Neural cell (in vitro differentiated cells): Measurements from ENCODE around the gene UBE2O. TPM values are rescaled to one million over a fixed set of nuclear protein-coding genes. Genes with fewer than 3 reads are reported as not detected.

Experiments used
- H2AFZ ChIP-seq: fragments of 200-600, 300-800 bp; sonication (generic), shearing (Covaris generic); 2 replicates; pipeline ENCODE4 v1.6.0; 2014; ENCODE audit warnings: low read depth, mild to moderate bottlenecking, antibody characterized with exemption, low read length, moderate library complexity
- H3F3A ChIP-seq: fragments of 200-600 bp; shearing (Covaris generic); 2 replicates; pipeline ENCODE4 v1.6.1; 2016; ENCODE audit warnings: mild to moderate bottlenecking, moderate library complexity, mixed read lengths, antibody characterized with exemption, low read length; ENCODE audit not compliant: insufficient read depth, poor library complexity, severe bottlenecking
- H3K27ac ChIP-seq: fragments of 200-600, 300-800 bp; sonication (generic), shearing (Covaris generic); 2 replicates; pipeline ENCODE4 v1.5.1; 2014; ENCODE audit warnings: mild to moderate bottlenecking, low read length, moderate library complexity
- H3K27me3 ChIP-seq: fragments of 300-800, 200-600 bp; sonication (generic), shearing (Covaris generic); 2 replicates; pipeline ENCODE4 v1.6.0; 2014; ENCODE audit warnings: mild to moderate bottlenecking, low read depth, low read length, moderate library complexity; ENCODE audit not compliant: insufficient read depth
- H3K36me3 ChIP-seq: fragments of 300-800, 200-600 bp; sonication (generic), shearing (Covaris generic); 2 replicates; pipeline ENCODE4 v1.5.1; 2014; ENCODE audit warnings: mild to moderate bottlenecking, antibody characterized with exemption, low read length, moderate library complexity; ENCODE audit not compliant: insufficient read depth
- H3K4me2 ChIP-seq: fragments of 300-800, 200-600 bp; sonication (generic), shearing (Covaris generic); 2 replicates; pipeline ENCODE4 v1.6.0; 2014; ENCODE audit warnings: mild to moderate bottlenecking, low read length
- H3K4me3 ChIP-seq: fragments of 300-800, 200-600 bp; sonication (generic), shearing (Covaris generic); 2 replicates; pipeline ENCODE4 v1.5.1; 2014; ENCODE audit warnings: mild to moderate bottlenecking, low read length, moderate library complexity
- H3K79me2 ChIP-seq: fragments of 200-600 bp; shearing (Covaris generic); replicated peaks from 2 replicates; pipeline ENCODE4 v1.6.0; 2014; ENCODE audit warnings: mild to moderate bottlenecking, low read length, moderate library complexity; ENCODE audit not compliant: insufficient read depth
- H3K9ac ChIP-seq: fragments of 300-800, 200-600 bp; sonication (generic), shearing (Covaris generic); 2 replicates; pipeline ENCODE4 v1.6.1; 2016; ENCODE audit warnings: mild to moderate bottlenecking, low read length, mixed read lengths
- H3K9me2 ChIP-seq: fragments of 200-600 bp; shearing (Covaris generic); 2 replicates; pipeline ENCODE4 v1.6.1; 2016; ENCODE audit warnings: mild to moderate bottlenecking, low read length, mixed read lengths; ENCODE audit not compliant: insufficient read depth
- H3K9me3 ChIP-seq: fragments of 200-600, 300-800 bp; sonication (generic), shearing (Covaris generic); 2 replicates; pipeline ENCODE4 v1.6.1; 2016; ENCODE audit warnings: mild to moderate bottlenecking, mixed run types, low read length, moderate library complexity, mixed read lengths
- H4K20me1 ChIP-seq: fragments of 200-600 bp; shearing (Covaris generic); 2 replicates; pipeline ENCODE4 v1.6.1; 2016; ENCODE audit warnings: mild to moderate bottlenecking, mixed run types; ENCODE audit not compliant: insufficient read depth
- EP300 ChIP-seq: fragments of 450-650 bp; conservative IDR thresholded peaks from 2 replicates; pipeline ENCODE4 v1.6.1; 2014; ENCODE audit warnings: antibody characterized with exemption, mild to moderate bottlenecking, moderate library complexity; ENCODE audit not compliant: poor library complexity, severe bottlenecking
- EZH2 ChIP-seq: fragments of 200-600, 300-800 bp; shearing (Covaris generic), sonication (generic); IDR thresholded peaks from 2 replicates; pipeline ENCODE4 v1.6.1; 2014; ENCODE audit warnings: antibody characterized with exemption, low read length, borderline replicate concordance, mild to moderate bottlenecking; ENCODE audit not compliant: insufficient read depth, poor library complexity, severe bottlenecking
- MXI1 ChIP-seq: fragments of 450-650 bp; conservative IDR thresholded peaks from 2 replicates; pipeline ENCODE4 v1.6.1; 2014; ENCODE audit warnings: antibody characterized with exemption, mild to moderate bottlenecking; ENCODE audit not compliant: poor library complexity, severe bottlenecking
- POLR2AphosphoS5 ChIP-seq: IDR thresholded peaks from 2 replicates; pipeline ENCODE4 v1.6.1; 2012
- RAD21 ChIP-seq: fragments of 450-650 bp; conservative IDR thresholded peaks from 2 replicates; pipeline ENCODE4 v1.6.1; 2014; ENCODE audit warnings: antibody characterized with exemption, mild to moderate bottlenecking, moderate library complexity
- SMC3 ChIP-seq: fragments of 450-650 bp; conservative IDR thresholded peaks from 2 replicates; pipeline ENCODE4 v1.6.1; 2014; ENCODE audit warnings: antibody characterized with exemption, mild to moderate bottlenecking, moderate library complexity; ENCODE audit not compliant: poor library complexity
- TAF1 ChIP-seq: IDR thresholded peaks from 2 replicates; pipeline ENCODE4 v1.6.1; 2012; ENCODE audit warnings: low read depth
- polyA plus RNA-seq: library from polyadenylated mRNA; depleted of rRNA; stranded (reverse); fragments of >200 nt; gene quantifications from 2 replicates; pipeline ENCODE4 v1.2.3, GENCODE V29; 2014
- TF ChIP-seq, protein P1 (sequence below): IDR thresholded peaks from 2 replicates; pipeline ENCODE4 v1.6.1; 2012; ENCODE audit warnings: borderline replicate concordance
- TF ChIP-seq, protein P2 (sequence below): fragments of 450-650 bp; IDR thresholded peaks from 2 replicates; pipeline ENCODE4 v1.5.1; 2014; ENCODE audit warnings: antibody characterized with exemption, mild to moderate bottlenecking, moderate library complexity; ENCODE audit not compliant: poor library complexity, severe bottlenecking

The UBE2O gene
- polyA plus RNA-seq, 1 donor from 2014 or later = 28.0 TPM

DNA sequence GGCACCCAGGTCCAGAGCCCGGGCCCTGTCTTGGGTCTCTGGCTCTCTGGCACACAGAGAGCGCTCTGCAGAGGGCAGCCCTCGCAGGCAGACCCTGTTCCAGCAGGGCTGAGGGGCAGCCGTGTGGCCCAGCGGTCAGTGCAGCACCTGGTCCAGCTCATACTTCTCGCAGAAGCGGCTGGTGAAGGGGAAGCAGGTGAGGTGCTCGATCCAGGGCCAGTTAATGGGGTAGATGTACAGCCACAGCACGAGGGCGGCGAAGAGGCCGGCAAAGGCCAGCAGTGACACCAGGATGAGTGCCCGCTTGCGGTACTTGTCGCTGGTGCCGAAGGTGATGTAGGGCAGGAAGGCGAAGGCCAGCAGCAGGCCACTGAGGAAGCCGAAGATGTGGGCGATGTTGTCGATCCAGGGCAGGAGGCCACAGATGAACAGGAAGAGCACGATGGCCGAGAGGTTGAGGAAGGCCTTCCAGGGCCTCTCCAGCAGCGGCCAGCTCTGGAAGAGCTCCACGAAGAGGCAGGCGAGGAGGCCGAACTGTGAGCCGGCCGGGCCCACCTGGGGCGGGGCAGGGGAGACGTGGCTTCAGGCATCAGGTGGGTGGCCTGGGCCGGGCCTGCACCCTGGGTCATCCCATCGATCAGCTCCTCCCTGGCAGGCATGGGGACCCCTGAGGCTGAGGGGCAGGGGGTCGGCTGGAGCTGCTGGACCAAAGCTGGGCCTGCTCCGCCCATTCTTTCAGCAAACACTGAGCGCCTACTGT, 18.7 kb upstream of the UBE2O start:
- Histone ChIP-seq H2AFZ (no peak overlapping the region), H3K9ac (no peak overlapping the region), H3K36me3 (no peaks in the 10 kb centered on the region), H3K4me2 (no peak overlapping the region), H3K4me3 (no peak overlapping the region), H3K9me2 (no peaks in the 10 kb centered on the region), H3K27ac (no peak overlapping the region), H3K27me3 (no peaks in the 10 kb centered on the region), H3F3A (no peaks in the 10 kb centered on the region), H3K9me3 (no peaks in the 10 kb centered on the region), H4K20me1 (no peaks in the 10 kb centered on the region), H3K79me2 (no peaks in the 10 kb centered on the region)
- TF ChIP-seq SMC3 (no peak), EZH2 (no peak), RAD21 (no peak), POLR2AphosphoS5 (no peak), EP300 (no peak), TAF1 (no peak), MXI1 (no peak)
- TF ChIP-seq, protein P1, sequence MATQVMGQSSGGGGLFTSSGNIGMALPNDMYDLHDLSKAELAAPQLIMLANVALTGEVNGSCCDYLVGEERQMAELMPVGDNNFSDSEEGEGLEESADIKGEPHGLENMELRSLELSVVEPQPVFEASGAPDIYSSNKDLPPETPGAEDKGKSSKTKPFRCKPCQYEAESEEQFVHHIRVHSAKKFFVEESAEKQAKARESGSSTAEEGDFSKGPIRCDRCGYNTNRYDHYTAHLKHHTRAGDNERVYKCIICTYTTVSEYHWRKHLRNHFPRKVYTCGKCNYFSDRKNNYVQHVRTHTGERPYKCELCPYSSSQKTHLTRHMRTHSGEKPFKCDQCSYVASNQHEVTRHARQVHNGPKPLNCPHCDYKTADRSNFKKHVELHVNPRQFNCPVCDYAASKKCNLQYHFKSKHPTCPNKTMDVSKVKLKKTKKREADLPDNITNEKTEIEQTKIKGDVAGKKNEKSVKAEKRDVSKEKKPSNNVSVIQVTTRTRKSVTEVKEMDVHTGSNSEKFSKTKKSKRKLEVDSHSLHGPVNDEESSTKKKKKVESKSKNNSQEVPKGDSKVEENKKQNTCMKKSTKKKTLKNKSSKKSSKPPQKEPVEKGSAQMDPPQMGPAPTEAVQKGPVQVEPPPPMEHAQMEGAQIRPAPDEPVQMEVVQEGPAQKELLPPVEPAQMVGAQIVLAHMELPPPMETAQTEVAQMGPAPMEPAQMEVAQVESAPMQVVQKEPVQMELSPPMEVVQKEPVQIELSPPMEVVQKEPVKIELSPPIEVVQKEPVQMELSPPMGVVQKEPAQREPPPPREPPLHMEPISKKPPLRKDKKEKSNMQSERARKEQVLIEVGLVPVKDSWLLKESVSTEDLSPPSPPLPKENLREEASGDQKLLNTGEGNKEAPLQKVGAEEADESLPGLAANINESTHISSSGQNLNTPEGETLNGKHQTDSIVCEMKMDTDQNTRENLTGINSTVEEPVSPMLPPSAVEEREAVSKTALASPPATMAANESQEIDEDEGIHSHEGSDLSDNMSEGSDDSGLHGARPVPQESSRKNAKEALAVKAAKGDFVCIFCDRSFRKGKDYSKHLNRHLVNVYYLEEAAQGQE = no peak
- TF ChIP-seq, protein P2, sequence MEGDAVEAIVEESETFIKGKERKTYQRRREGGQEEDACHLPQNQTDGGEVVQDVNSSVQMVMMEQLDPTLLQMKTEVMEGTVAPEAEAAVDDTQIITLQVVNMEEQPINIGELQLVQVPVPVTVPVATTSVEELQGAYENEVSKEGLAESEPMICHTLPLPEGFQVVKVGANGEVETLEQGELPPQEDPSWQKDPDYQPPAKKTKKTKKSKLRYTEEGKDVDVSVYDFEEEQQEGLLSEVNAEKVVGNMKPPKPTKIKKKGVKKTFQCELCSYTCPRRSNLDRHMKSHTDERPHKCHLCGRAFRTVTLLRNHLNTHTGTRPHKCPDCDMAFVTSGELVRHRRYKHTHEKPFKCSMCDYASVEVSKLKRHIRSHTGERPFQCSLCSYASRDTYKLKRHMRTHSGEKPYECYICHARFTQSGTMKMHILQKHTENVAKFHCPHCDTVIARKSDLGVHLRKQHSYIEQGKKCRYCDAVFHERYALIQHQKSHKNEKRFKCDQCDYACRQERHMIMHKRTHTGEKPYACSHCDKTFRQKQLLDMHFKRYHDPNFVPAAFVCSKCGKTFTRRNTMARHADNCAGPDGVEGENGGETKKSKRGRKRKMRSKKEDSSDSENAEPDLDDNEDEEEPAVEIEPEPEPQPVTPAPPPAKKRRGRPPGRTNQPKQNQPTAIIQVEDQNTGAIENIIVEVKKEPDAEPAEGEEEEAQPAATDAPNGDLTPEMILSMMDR = no peak

DNA sequence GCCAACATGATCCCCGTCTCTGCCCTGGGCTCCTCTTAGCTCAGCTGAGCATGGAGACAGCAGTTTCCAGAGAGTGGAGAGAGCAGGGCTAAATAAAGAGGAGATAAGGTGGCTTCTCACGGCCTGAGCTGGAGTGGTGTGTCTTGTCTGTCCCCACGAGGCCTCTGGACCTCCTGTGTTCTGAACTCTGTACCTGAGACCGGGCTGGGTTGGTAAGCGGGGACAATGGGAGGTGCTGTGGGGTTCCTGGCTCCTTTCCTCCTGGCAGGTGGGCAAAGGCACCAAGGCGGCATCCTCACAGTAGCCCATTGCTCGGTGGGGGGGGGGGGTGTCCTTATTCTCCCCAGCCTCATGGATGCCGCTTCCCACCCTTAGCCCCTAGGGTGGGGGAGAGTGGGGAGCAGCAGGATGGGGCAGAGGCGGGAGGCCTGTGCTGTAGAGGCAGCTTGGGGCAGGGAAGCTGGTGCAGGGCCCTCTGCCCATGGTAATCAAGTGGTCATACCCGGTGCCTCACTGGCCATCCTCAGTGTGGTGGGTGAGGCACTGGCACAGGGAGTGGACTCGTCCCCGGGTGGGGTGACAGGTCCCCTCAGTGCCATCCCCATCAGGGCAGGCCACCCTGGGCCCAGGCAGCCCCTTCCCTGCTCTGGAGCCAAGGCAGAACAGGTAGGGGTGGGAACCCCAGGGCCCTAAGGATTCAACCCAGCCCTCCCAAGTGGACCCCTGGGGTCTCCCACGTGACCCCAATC, 17.2 kb upstream of the UBE2O start:
- TF ChIP-seq RAD21 (no peak), EZH2 (no peak), EP300 (no peak), TAF1 (no peak), SMC3 (no peak), MXI1 (no peak), POLR2AphosphoS5 (no peak)
- TF ChIP-seq, protein P1 = no peak
- TF ChIP-seq, protein P2 = no peak
- no peak overlapping the region for H2AFZ ChIP-seq

More for the DNA sequence above, 17.2 kb upstream of the UBE2O start:
- H3K9me3 ChIP-seq = no peaks in the 10 kb centered on the region
- no peaks in the 10 kb centered on the region for H3F3A ChIP-seq
- no peak overlapping the region for H3K27ac ChIP-seq
- H3K79me2 ChIP-seq = no peaks in the 10 kb centered on the region
- no peaks in the 10 kb centered on the region for H3K9me2 ChIP-seq
- H3K4me3 ChIP-seq = no peak overlapping the region
- no peaks in the 10 kb centered on the region for H3K36me3 ChIP-seq
- no peak overlapping the region for H3K4me2 ChIP-seq
- H3K9ac ChIP-seq = no peak overlapping the region
- H4K20me1 ChIP-seq = no peaks in the 10 kb centered on the region
- no peaks in the 10 kb centered on the region for H3K27me3 ChIP-seq
